ENCODE data around the gene IL18BP.

IL18BP gene

GRCh38 chr11:72013765-72014711 lies 15.3 kb downstream of the IL18BP start:
- DNase-seq: no peak

GRCh38 chr11:72014761-72015320 lies 16.1 kb downstream of the IL18BP start:
- DNase-seq: no peak

- DNase-seq: no peak
Observed at GRCh38 chr11:72015511-72016061, 16.9 kb downstream of the IL18BP start.

GRCh38 chr11:72018171-72018570 lies 19.5 kb downstream of the IL18BP start:
- no peak for DNase-seq

- no peak for DNase-seq
Observed at GRCh38 chr11:72023335-72023734, 24.6 kb downstream of the IL18BP start.

GRCh38 chr11:72024069-72024754 lies 25.5 kb downstream of the IL18BP start:
- DNase-seq: no peak

GRCh38 chr11:72026090-72026489 lies 27.4 kb downstream of the IL18BP start:
- no peak for DNase-seq

- no peak for DNase-seq
Observed at GRCh38 chr11:72030472-72031045, 31.9 kb downstream of the IL18BP start.

GRCh38 chr11:72036687-72037086 lies 38.0 kb downstream of the IL18BP start:
- no peak for DNase-seq

GRCh38 chr11:72037554-72038311 lies 39.0 kb downstream of the IL18BP start:
- no peak for DNase-seq

GRCh38 chr11:72038491-72038890 lies 39.8 kb downstream of the IL18BP start:
- DNase-seq: no peak

GRCh38 chr11:72039031-72039855 lies 40.5 kb downstream of the IL18BP start:
- DNase-seq: no peak

GRCh38 chr11:72039856-72040401 lies 41.2 kb downstream of the IL18BP start:
- DNase-seq: no peak

GRCh38 chr11:72040491-72041363 lies 42.0 kb downstream of the IL18BP start:
- DNase-seq: peak; percentile 96

- peak; percentile 87 for DNase-seq
Observed at GRCh38 chr11:72041364-72042063, 42.8 kb downstream of the IL18BP start.

GRCh38 chr11:72042064-72042745 lies 43.5 kb downstream of the IL18BP start:
- no peak for DNase-seq

GRCh38 chr11:72045849-72046248 lies 47.1 kb downstream of the IL18BP start:
- DNase-seq: no peak

- peak; percentile 89 for DNase-seq
Observed at GRCh38 chr11:72048766-72049460, 50.2 kb downstream of the IL18BP start.

Measured in NCI-H2227 treated with DMSO at 0.1 percent for 48 hours (cell line).